Activated CD8-positive, alpha-beta T cell treated with anti-CD3 and anti-CD28 coated beads for 36 hours (primary cell): Measurements from ENCODE around the gene FARP1. TPM values are rescaled to one million over a fixed set of nuclear protein-coding genes. Genes with fewer than 3 reads are reported as not detected.

Source experiments
- ATAC-seq: fragments of 200-7000 bp; cut with Tn5 transposase; one replicate; pipeline ENCODE4 v1.10.0; 2021; ENCODE audit warnings: mild to moderate bottlenecking, moderate library complexity
- CTCF ChIA-PET: fragments of 350-600 bp; sonication (Branson Sonifier 250); formaldehyde crosslinking; loops from one replicate; lab custom pipeline; 2021; ENCODE audit warnings: antibody characterized with exemption; lab: Charles Lee
- POLR2A ChIA-PET: fragments of 350-600 bp; sonication (Branson Sonifier 250); formaldehyde crosslinking; loops from one replicate; lab custom pipeline; 2021; ENCODE audit warnings: antibody characterized with exemption; lab: Charles Lee
- DNase-seq: peaks from one replicate; pipeline ENCODE4 v3.0.0-alpha.2; 2020
- H3K27ac Mint-ChIP-seq: one replicate; pipeline ENCODE4 v1.8.0; 2021; ENCODE audit warnings: mild to moderate bottlenecking, mixed read lengths
- H3K27me3 Mint-ChIP-seq: one replicate; pipeline ENCODE4 v1.8.0; 2021; ENCODE audit warnings: mixed read lengths
- H3K36me3 Mint-ChIP-seq: one replicate; pipeline ENCODE4 v1.8.0; 2021; ENCODE audit warnings: low read depth, mixed read lengths
- H3K4me1 Mint-ChIP-seq: one replicate; pipeline ENCODE4 v1.8.0; 2021; ENCODE audit warnings: low read depth, mixed read lengths
- H3K4me3 Mint-ChIP-seq: one replicate; pipeline ENCODE4 v1.8.0; 2021; ENCODE audit warnings: mild to moderate bottlenecking, moderate library complexity, mixed read lengths
- H3K9me3 Mint-ChIP-seq: one replicate; pipeline ENCODE4 v1.8.0; 2021; ENCODE audit warnings: mixed read lengths
- CTCF ChIP-seq: fragments of 200-600 bp; IDR thresholded peaks from one replicate; pipeline ENCODE4 v1.8.0; 2022; ENCODE audit warnings: antibody characterized with exemption, mild to moderate bottlenecking
- intact Hi-C: fragments of 100-400 bp; cut with micrococcal nuclease; formaldehyde crosslinking; loops from one replicate; pipeline ENCODE4 v1.10.0; 2022
- total RNA-seq, 2 experiments: library from RNA; stranded (reverse); gene quantifications; one replicate each; pipeline ENCODE4 v1.2.3, GENCODE V29; 2021

FARP1 gene
- total RNA-seq, 2 experiments from 2014 or later, result 0.27 to 0.43 TPM

- Mint-ChIP-seq H3K4me1 (no peaks in the 10 kb centered on the region), H3K9me3 (no peaks in the 10 kb centered on the region), H3K4me3 (no peak overlapping the region), H3K27ac (no peak overlapping the region), H3K36me3 (no peaks in the 10 kb centered on the region), H3K27me3 (peaks cover 4% of the 10 kb centered on the region)
- POLR2A ChIA-PET, result no interaction called here
- DNase-seq, result no peak
- CTCF ChIA-PET, result no interaction called here
- intact Hi-C loops, result no loop called here
- no peak for TF ChIP-seq CTCF
- no peak for ATAC-seq
Measured at GRCh38 chr13:98274921-98275487, 132.1 kb downstream of the FARP1 start.

DNA sequence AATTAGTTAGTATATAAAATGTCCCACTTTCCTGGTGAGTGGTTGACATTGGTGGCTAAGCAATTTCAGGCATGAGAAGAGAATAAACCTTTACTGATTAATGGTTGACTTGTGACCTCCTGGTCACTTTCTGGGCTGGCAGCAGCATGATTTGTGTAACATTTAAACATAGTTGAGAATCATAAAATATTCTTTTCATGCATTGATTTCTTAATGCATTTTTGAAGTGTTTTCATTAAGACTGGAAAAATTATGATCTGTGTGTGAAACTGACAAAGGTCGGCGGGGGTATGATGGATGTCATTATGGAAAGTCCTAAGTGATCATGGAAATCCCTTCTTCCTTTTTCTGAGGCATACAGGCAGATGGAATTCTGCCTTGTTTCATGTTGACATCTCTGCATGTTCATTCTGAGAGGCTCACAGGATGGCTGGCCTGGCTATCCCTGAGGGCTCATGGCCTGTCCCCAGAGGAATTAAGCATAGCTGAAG, 132.8 kb downstream of the FARP1 start:
- no peak overlapping the region for H3K4me3 Mint-ChIP-seq
- ATAC-seq (no peak), DNase-seq (no peak)
- no peak overlapping the region for H3K27ac Mint-ChIP-seq
- ChIA-PET CTCF (no interaction called here), POLR2A (no interaction called here)
- H3K27me3 Mint-ChIP-seq, result peaks cover 4% of the 10 kb centered on the region
- no peaks in the 10 kb centered on the region for H3K36me3 Mint-ChIP-seq
- no peaks in the 10 kb centered on the region for H3K9me3 Mint-ChIP-seq
- intact Hi-C loops, result no loop called here
- TF ChIP-seq CTCF, result no peak
- H3K4me1 Mint-ChIP-seq, result no peaks in the 10 kb centered on the region

- intact Hi-C loops, result no loop called here
- ChIA-PET POLR2A (no interaction called here), CTCF (no interaction called here)
- DNase-seq, result no peak
- Mint-ChIP-seq H3K9me3 (no peaks in the 10 kb centered on the region), H3K4me1 (no peaks in the 10 kb centered on the region), H3K27me3 (peaks cover 4% of the 10 kb centered on the region), H3K36me3 (no peaks in the 10 kb centered on the region), H3K27ac (no peak overlapping the region), H3K4me3 (no peak overlapping the region)
- ATAC-seq, result no peak
- no peak for TF ChIP-seq CTCF
Measured at GRCh38 chr13:98276486-98276885, 133.6 kb downstream of the FARP1 start.

- Mint-ChIP-seq H3K27me3 (peaks cover 4% of the 10 kb centered on the region), H3K4me1 (no peaks in the 10 kb centered on the region), H3K36me3 (no peaks in the 10 kb centered on the region), H3K4me3 (no peak overlapping the region), H3K9me3 (no peaks in the 10 kb centered on the region), H3K27ac (no peak overlapping the region)
- TF ChIP-seq CTCF, result no peak
- intact Hi-C loops, result no loop called here
- ChIA-PET CTCF (no interaction called here), POLR2A (no interaction called here)
- ATAC-seq (no peak), DNase-seq (no peak)
Measured at GRCh38 chr13:98278068-98278724, 135.3 kb downstream of the FARP1 start.

- H3K9me3 Mint-ChIP-seq, result no peaks in the 10 kb centered on the region
- H3K27me3 Mint-ChIP-seq, result peaks cover 4% of the 10 kb centered on the region
- no peaks in the 10 kb centered on the region for H3K4me1 Mint-ChIP-seq
- POLR2A ChIA-PET, result no interaction called here
- CTCF ChIA-PET, result no interaction called here
- H3K4me3 Mint-ChIP-seq, result no peak overlapping the region
- DNase-seq (peak; percentile 11), ATAC-seq (peak; percentile 56)
- TF ChIP-seq CTCF, result no peak
- no peak overlapping the region for H3K27ac Mint-ChIP-seq
- no peaks in the 10 kb centered on the region for H3K36me3 Mint-ChIP-seq
- intact Hi-C loops, result no loop called here
Measured at GRCh38 chr13:98279473-98280175, 136.7 kb downstream of the FARP1 start.
